Fibroblast of skin of left quadriceps (primary cell): ENCODE measurements around the gene SUPT5H.
"Not testable (repeated sequence)": the region's sequence is repeated elsewhere in the genome, so short reads cannot be mapped to it uniquely, and the experiment has no call there.

Experiments used
- DNase-seq, 2 experiments: peaks; one replicate each; pipeline ENCODE4 v3.0.0-alpha.2; 2013; ENCODE audit warnings: low read depth in 2 of 2

The SUPT5H gene

DNA sequence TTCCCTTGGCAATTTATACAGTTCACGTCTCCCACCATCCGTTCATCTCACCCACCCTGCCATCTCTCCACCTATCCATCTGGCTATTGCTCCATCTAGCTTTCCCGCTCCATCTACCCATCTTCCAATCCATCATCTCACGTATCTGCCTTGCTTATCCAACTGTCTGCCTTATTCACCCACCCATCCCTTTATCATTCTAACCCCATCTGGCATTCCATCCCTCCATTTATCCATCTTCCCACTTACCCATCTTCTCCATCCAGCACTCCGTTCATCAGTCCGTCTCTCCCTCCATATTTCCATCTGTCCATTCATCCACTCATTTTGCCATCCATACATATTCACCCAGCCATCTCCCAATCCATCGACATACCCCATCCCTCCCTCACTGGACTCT is 19.6 kb upstream of the SUPT5H start:
- no peak for DNase-seq

- DNase-seq: no peak
These were observed 19.2 kb upstream of the SUPT5H start for GRCh38 chr19:39426170-39426569.

DNA sequence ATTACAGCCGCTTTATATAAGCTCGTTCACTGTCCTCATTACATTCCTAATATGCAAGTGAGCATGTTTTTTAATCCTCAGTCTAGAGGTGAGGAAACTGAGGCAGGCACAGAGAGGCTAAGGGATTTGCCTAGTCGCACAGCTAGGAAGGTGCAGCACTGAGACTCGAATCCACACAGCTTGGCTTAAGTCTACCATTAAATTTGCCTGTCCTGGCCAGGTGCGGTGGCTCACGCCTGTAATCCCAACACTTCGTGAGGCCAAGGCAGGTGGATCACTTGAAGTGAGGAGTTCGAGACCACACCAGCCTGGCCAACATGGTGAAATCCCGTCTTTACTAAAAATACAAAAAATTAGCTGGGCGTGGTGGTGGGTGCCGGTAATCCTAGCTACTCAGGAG is 17.7 kb upstream of the SUPT5H start:
- no peak for DNase-seq

GRCh38 chr19:39428283-39429112 is 16.9 kb upstream of the SUPT5H start:
- peak; percentile 89 to 90 for DNase-seq

DNA sequence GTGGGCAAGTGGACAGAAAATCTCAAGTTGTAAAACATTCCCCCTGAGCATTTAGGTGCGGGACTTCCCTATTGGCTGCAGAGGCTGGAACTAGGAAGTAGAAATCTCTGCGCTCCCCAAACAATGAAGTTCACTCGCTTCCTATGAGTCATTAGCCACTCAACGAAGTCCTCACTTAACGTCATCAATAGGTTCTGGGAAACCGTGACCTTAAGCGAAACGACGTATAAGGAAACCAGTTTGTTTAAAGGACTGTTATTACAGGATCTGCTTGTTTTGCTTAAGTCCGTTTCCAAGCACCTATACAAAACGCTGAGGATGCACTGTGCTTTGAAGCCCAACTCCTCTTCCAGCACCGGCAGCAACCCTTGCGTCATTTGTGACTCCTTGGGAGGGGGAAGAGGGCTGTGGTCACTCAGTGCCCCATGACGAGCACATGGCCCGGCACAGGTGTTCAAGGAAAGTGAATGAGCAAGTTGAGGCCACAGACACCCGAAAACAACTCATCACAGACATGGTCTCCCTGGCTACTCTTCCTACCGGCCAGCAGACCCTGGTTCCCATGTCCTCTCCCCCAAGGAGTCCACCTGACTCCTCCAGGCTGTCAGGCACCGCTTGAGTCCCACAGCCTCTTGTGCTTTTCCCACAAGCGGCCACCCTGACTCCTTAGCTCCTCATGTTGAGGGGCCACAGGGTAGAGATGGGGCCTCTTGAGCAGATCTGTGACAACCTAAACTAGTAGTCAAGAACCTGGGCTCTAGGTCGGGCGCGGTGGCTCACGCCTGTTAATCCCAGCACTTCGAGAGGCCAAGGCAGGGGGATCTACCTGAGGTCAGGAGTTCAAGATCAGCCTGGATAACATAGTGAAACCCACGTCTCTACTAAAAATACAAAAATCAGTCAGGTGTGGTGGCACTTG is 14.4 kb upstream of the SUPT5H start:
- DNase-seq: no peak

DNA sequence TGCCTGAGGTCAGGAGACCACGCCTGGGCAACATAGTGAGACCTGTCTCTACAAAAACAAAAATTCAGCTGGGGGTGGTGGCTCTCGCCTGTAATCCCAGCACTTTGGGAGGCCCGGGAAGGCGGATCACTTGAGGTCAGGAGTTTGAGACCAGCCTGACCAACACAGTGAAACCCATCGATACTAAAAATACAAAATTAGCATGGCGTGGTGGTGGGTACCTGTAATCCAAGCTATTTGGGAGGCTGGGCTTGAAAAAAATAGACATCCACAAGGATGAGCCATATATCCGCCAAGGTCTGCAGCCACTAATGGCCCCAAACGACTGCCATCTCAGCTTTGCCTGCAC is 12.7 kb upstream of the SUPT5H start:
- no peak for DNase-seq

- DNase-seq: no peak
These were observed 11.8 kb upstream of the SUPT5H start for GRCh38 chr19:39433480-39434079.

DNA sequence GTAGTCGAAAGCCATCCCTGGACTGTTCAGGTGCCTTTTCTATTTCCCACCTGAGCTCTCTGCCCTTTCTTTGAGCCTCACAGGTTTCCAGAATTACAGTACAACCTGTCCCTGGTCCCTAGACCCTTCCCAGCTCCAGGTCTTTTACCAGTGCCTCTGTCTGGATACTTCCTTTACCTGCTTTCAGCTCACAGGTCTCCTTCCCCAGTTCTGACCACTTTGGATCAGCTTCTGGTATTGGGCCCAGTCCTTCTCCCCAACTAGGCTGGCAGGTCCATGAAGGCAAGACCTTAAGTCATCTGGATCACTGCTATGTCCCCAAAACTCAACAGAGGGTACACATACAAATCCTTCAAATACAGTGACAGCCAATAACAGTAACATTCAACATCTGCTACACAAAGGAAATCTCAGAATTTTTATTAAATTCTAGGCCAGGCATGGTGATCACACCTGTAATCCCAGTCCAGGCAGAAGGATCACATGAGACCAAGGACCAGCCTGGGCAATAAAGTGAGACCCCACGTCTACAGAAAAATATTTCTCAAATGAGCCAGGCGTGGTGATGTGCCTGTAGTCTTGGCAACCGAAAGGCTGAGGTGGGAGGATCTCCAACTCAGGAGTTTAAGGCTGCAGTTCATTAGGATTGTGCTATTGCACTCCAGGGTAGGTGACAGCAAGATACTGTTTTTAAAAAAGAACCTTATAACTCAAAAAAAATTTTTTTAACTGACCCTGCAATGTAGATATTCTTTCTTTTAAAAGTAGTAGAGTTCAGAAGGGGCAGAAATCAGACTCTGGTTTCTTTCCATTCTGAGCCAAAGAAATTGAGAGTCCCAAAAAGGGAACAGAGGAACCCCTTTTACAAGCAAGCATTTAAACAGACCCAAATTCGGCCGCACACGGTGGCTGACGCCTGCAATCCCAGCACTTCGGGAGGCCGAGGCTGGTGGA is 11.0 kb upstream of the SUPT5H start:
- no peak for DNase-seq

DNA sequence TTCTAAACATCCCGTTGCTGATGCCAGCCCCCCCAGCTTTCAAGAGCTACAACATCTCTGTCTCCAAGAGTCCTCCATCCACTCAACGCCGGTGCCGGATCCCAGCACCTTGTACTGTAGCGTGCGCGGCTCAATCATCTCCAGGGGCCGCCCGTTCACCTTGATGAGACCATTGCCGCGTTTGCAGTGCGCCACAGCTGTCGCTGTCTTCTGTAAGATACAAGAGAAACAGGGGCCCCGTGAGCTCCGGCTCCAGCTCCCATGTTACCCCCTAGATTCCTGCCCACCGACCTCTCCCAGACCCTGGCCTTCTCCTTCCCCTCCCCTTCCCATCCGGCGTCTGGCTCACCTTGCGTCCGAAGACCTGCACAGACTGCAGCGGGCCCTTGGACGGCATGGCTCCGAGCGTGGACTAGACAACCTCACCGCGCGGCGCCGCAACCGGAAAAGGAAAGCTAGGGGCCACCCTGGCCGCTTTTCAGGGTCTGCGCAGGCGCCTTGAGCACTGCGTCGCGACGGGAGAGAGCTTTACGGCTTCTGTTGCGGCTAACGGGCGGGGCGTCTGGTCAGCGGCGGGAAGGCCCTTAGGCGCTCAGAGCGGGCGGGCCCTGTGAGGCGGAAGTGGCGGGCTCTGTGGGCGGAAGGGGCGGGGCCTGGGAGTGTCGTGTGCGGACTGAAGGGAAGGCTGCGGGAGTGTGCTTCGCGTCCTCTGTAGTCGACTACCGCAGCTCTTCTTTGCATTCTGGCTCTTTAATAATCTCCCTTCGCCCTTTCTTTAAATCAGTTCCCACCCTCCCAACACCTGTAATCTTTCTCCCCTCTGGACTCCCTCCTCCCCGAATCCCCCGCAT is 9.7 kb upstream of the SUPT5H start, which contains the start of gene RPS16:
Gene RPS16 (minus strand): TSS at position 451 of the 851 bp plus-strand sequence. CDS start 54 bp downstream, at position 397.
- DNase-seq: peak; percentile 94 to 95

DNA sequence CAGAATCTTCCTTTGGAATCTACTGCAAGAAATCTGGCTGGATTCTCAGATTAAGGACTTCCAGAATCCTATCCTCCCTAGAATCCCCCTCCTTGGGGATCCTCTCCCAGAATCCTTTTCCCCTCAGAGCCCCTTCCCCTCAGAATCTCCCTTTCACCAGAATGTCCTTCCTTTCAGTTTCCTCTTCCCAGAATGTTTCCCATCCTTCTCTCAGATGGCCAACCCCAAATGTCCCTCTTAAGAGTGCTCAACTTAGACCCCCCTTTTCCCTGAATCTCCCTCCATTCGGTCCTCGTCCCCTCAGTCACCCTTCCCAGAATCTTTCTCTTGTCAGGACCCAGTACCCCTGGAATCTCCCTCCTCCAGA is 9.0 kb upstream of the SUPT5H start:
- no peak for DNase-seq

GRCh38 chr19:39438270-39438934 is 7.0 kb upstream of the SUPT5H start:
- no peak for DNase-seq

- no peak for DNase-seq
These were observed 685 bp upstream of the SUPT5H start for GRCh38 chr19:39444598-39445195.

DNA sequence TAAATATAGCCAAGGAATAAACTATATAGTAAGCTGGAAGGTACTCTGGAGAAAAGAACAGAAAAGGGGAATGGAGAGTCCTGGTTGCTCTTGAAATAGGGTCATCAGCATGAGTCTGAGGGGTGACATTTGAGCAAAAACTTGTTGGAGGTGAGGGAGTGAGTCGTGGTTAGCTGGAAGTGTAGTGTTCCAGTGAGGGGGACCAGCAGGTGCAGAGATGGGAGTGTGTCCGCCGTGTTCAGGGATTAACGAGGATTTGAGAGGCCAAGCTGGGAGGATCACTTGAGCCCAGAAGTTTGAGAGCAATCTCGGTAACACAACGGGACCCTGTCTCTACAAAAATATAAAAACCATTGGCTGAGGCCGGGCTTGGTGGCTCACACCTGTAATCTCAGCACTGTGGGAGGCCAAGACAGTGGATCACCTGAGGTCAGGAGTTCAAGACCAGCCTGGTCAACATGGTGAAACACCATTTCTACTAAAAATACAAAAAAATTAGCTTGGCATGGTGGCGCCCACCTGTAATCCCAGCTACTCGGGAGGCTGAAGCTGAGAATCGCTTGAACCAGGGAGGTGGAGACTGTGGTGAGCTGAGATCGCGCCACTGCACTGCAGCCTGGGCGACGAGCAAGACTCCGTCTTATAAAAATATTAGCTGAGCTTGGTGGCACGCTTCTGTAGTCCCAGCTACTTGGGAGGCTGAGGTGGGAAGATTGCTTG is 1.1 kb downstream of the SUPT5H start:
- DNase-seq: no peak

DNA sequence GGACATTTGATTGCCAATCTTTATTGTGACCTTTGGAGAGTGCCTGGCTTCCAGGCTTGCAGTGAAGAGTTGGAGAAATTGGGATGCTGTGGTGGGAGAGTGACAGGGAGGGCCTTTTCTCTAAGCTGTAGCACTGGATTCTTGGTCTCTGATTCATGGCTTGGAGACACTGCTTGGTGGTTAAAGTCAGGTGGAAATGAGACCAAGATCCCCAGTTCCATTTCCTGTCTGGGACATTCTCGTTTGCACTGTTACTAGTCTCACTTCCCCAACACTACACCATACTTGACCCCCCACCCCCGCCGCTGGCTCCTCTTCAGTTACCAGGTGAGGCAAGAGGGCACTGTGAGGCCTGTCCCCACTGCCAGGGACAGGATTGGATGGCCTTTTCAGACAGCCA is 2.9 kb downstream of the SUPT5H start:
- DNase-seq: no peak

- DNase-seq: no peak
These were observed 3.9 kb downstream of the SUPT5H start for GRCh38 chr19:39449116-39449797.

GRCh38 chr19:39451257-39451656 is 5.9 kb downstream of the SUPT5H start:
- DNase-seq: not testable (repeated sequence)

DNA sequence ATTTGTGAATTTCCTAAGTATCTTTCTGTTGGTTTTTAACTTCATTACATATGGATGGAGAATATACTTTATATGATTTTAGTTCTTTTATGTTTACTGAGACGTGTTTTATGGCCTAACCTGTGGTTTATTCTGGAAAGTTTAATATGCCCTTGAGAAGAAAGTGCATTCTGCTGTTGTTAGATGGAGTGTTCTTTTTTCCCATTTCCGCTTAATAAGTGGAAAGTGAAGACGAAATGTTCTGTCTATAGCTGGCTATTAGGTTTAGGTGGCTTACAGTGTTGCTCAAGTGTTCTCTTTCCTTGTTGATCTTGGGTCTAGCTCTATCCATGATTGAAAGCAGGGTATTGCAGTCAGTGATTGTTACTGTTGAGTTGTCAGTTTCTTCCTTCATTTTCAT is 18.0 kb downstream of the SUPT5H start:
- no peak for DNase-seq
